Medulla oblongata (tissue), 1 donor: Measurements from ENCODE around the gene IKZF3.
A peak's percentile ranks its signal among the peaks of the same experiment; 100 is the strongest.
"Not testable (repeated sequence)": the region's sequence is repeated elsewhere in the genome, so short reads cannot be mapped to it uniquely, and the experiment has no call there.

Experiments used
- DNase-seq: peaks from one replicate; pipeline ENCODE4 v3.0.0-alpha.2; 2015; ENCODE audit errors: extremely low spot score

The IKZF3 gene

GRCh38 chr17:39855911-39856649, 8.0 kb downstream of the IKZF3 start:
- not testable (repeated sequence) for DNase-seq

- DNase-seq, result no peak
Observed at GRCh38 chr17:39854909-39855308, 9.2 kb downstream of the IKZF3 start.

GRCh38 chr17:39852239-39852638, 11.9 kb downstream of the IKZF3 start:
- DNase-seq, result no peak

DNA sequence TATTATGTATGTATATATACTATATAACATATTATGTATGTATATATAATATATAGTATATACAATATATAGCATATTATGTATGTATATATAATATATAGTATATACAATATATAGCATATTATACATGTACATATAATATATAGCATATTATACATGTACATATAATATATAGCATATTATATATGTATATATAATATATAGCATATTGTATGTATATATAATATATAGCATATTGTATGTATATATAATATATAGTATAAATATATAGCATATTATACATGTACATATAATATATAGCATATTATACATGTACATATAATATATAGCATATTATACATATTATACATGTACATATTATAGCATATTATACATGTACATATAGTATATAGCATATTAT, 13.9 kb downstream of the IKZF3 start:
- not testable (repeated sequence) for DNase-seq

DNA sequence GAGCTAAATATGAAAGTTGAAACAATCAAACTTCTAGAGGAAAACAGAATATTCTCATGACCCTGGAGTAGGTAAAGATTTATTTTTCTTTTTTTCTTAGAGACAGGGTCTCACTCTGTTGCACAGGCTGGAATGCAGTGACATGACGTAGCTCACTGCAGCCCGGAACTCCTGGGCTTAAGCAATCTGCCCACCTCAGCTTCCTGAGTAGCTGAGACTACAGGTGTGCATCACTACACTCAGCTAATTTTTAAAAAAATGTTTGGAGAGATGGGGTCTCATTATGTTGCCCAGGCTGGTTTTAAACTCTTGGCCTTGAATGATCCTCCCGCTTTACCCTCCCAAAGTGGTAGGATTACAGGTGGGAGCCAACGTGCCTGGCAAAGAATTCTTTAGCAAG, 15.5 kb downstream of the IKZF3 start:
- no peak for DNase-seq

GRCh38 chr17:39846205-39846604, 17.9 kb downstream of the IKZF3 start:
- DNase-seq, result no peak

GRCh38 chr17:39845052-39845846, 18.9 kb downstream of the IKZF3 start:
- no peak for DNase-seq

GRCh38 chr17:39841134-39841683, 22.9 kb downstream of the IKZF3 start:
- DNase-seq, result no peak

DNA sequence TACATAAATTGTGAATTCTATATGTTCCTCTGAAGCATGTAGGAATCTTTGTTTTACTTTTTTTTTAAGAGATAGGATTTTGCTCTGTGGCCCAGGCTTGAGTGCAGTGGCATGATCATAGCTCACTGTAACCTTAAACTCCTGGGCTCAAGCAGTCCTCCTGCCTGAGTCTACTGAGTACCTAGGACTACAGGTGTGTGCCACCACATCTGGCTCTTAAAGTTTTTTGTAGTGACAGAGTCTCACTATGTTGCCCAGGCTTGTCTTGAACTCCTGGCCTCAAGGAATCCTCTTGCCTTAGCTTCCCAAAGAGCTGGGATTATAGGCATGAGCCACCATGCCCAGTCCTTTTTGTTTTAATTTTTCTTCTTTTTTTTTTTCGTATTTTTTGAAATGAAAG, 25.3 kb downstream of the IKZF3 start:
- DNase-seq, result no peak

GRCh38 chr17:39838057-39838456, 26.1 kb downstream of the IKZF3 start:
- DNase-seq, result no peak

DNA sequence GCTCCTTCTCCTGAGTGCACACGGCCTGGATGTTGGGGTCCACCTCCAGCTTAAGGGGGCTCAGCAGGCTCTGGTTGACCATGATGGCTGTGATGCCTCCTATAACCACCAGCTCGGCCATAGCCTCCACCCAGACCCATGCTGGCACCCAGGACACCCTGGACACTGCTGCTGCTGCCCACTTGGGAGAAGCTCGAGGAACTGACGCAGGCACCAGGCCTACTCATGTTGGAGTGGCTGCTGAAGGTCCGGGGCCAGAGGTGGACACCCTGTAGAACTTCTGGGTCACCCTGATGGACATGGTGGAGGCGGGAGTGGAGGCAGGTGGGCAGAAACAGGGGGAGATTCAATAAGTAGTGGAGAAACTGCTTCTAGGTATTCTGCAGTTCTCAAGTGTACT, 28.0 kb downstream of the IKZF3 start:
- DNase-seq, result no peak

- DNase-seq, result no peak
Observed at GRCh38 chr17:39835038-39835786, 28.9 kb downstream of the IKZF3 start.

- no peak for DNase-seq
Observed at GRCh38 chr17:39834017-39834416, 30.1 kb downstream of the IKZF3 start.

DNA sequence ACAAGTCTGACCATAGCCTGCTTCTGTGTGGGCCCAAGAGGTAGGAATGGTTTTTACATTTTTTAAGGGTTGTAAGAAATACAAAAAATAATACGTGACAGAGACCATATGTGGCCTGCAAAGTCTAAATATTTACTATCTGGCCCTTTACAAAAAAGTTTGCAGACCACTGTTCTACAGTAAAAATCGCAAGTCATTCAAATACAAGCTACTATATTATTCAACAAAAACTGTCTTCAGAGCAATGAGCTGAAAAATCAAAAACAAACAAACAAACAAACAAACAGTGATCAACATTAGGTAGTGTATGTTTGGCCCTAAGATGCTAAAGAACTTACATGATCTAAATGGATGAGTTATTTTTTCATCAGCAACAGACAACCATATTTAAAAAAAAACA, 32.5 kb downstream of the IKZF3 start:
- DNase-seq, result no peak

DNA sequence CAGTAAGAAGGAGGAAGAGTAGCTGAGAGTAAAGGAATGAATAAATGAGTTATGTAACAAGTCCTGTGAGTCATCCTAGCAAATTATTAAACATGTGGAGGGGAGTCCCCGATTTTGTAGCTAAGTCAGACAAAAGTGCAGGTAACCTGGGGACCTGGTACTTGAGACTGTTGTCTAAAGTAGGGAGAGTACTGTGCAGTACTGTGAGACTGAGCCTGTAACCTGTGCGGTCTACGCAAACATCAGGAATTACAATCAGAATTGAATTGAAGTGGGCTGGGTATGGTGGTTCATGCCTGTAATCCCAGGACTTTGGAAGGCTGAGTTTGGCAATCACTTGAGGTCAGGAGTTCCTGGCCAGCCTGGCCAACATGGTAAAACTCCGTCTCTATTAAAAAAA, 35.7 kb downstream of the IKZF3 start:
- DNase-seq, result no peak

- DNase-seq, result no peak
Observed at GRCh38 chr17:39826334-39826733, 37.8 kb downstream of the IKZF3 start.

GRCh38 chr17:39823407-39824054, 40.6 kb downstream of the IKZF3 start:
- no peak for DNase-seq

GRCh38 chr17:39822051-39822451, 42.1 kb downstream of the IKZF3 start:
- peak; percentile 5 for DNase-seq

- DNase-seq, result no peak
Observed at GRCh38 chr17:39820987-39821386, 43.1 kb downstream of the IKZF3 start.

GRCh38 chr17:39820541-39820940, 43.6 kb downstream of the IKZF3 start:
- DNase-seq, result no peak

GRCh38 chr17:39818358-39819000, 45.6 kb downstream of the IKZF3 start:
- no peak for DNase-seq
